Astrocyte (in vitro differentiated cells and primary cell): ENCODE measurements around the gene ZNF48. TPM values are rescaled to one million over a fixed set of nuclear protein-coding genes. Genes with fewer than 3 reads are reported as not detected.

Experiments
- DNase-seq: peaks from one replicate; pipeline ENCODE4 v3.0.0-alpha.2; 2010; ENCODE audit warnings: low read depth
- FAIRE-seq: peaks from 2 replicates; lab custom pipeline; 2011; peaks lifted over from hg19 to GRCh38; lab: Jason Lieb, UNC
- H2AFZ ChIP-seq: 2 replicates; pipeline ENCODE4 v1.6.0; 2012; ENCODE audit warnings: low read depth, low read length, inconsistent platforms
- H3K27ac ChIP-seq: 2 replicates; pipeline ENCODE4 v1.5.1; 2011; ENCODE audit warnings: low read depth, low read length, inconsistent platforms
- H3K27me3 ChIP-seq: 2 replicates; pipeline ENCODE4 v1.6.0; 2011; ENCODE audit warnings: low read length, inconsistent platforms; ENCODE audit not compliant: insufficient read depth
- H3K36me3 ChIP-seq: 2 replicates; pipeline ENCODE4 v1.5.1; 2011; ENCODE audit warnings: low read length, inconsistent platforms; ENCODE audit not compliant: insufficient read depth
- H3K4me1 ChIP-seq: 2 replicates; pipeline ENCODE4 v1.5.1; 2011; ENCODE audit warnings: low read length, inconsistent platforms; ENCODE audit not compliant: insufficient read depth
- H3K4me2 ChIP-seq: 2 replicates; pipeline ENCODE4 v1.6.0; 2012; ENCODE audit warnings: low read length, inconsistent platforms
- H3K4me3 ChIP-seq: 2 replicates; pipeline ENCODE4 v1.5.1; 2011; ENCODE audit warnings: low read depth, mild to moderate bottlenecking, low read length, inconsistent platforms; ENCODE audit not compliant: insufficient read depth
- H3K79me2 ChIP-seq: 2 replicates; pipeline ENCODE4 v1.6.0; 2012; ENCODE audit warnings: mild to moderate bottlenecking, low read length, inconsistent platforms; ENCODE audit not compliant: insufficient read depth
- H3K9ac ChIP-seq: 2 replicates; pipeline ENCODE4 v1.6.0; 2012; ENCODE audit warnings: mild to moderate bottlenecking, low read length, inconsistent platforms
- H3K9me3 ChIP-seq: 2 replicates; pipeline ENCODE4 v1.5.1; 2012; ENCODE audit warnings: low read depth, mild to moderate bottlenecking, low read length, inconsistent platforms; ENCODE audit not compliant: insufficient read depth
- H4K20me1 ChIP-seq: 2 replicates; pipeline ENCODE4 v1.6.0; 2012; ENCODE audit warnings: low read length, inconsistent platforms; ENCODE audit not compliant: insufficient read depth
- H3K27ac Mint-ChIP-seq: one replicate; pipeline ENCODE4 v1.8.0; 2021; ENCODE audit warnings: mild to moderate bottlenecking, mixed read lengths; ENCODE audit not compliant: unreplicated experiment
- H3K27me3 Mint-ChIP-seq: one replicate; pipeline ENCODE4 v1.8.0; 2021; ENCODE audit warnings: low read depth, mixed read lengths; ENCODE audit not compliant: unreplicated experiment
- H3K36me3 Mint-ChIP-seq: one replicate; pipeline ENCODE4 v1.8.0; 2021; ENCODE audit warnings: low read depth, mixed read lengths; ENCODE audit not compliant: unreplicated experiment
- H3K4me1 Mint-ChIP-seq: one replicate; pipeline ENCODE4 v1.8.0; 2021; ENCODE audit warnings: low read depth, mixed read lengths; ENCODE audit not compliant: unreplicated experiment
- H3K4me3 Mint-ChIP-seq: one replicate; pipeline ENCODE4 v1.8.0; 2021; ENCODE audit warnings: mild to moderate bottlenecking, moderate library complexity, mixed read lengths; ENCODE audit not compliant: unreplicated experiment
- H3K9me3 Mint-ChIP-seq: one replicate; pipeline ENCODE4 v1.8.0; 2021; ENCODE audit warnings: mild to moderate bottlenecking, mixed read lengths; ENCODE audit not compliant: unreplicated experiment
- EZH2 ChIP-seq: IDR thresholded peaks from 2 replicates; pipeline ENCODE4 v1.6.1; 2012; ENCODE audit warnings: mild to moderate bottlenecking, low read length, inconsistent platforms; ENCODE audit not compliant: insufficient read depth
- total RNA-seq: library from RNA; stranded (reverse); gene quantifications from 2 replicates; pipeline ENCODE4 v1.2.1, GENCODE V29; 2021
- TF ChIP-seq, protein P1 (sequence below): IDR thresholded peaks from 2 replicates; pipeline ENCODE4 v1.5.1; 2011; ENCODE audit warnings: low read depth, mild to moderate bottlenecking, inconsistent platforms, low read length, moderate library complexity; ENCODE audit not compliant: insufficient read depth

Gene ZNF48
- total RNA-seq, 1 donor from 2014 or later = 19.5 TPM

DNA sequence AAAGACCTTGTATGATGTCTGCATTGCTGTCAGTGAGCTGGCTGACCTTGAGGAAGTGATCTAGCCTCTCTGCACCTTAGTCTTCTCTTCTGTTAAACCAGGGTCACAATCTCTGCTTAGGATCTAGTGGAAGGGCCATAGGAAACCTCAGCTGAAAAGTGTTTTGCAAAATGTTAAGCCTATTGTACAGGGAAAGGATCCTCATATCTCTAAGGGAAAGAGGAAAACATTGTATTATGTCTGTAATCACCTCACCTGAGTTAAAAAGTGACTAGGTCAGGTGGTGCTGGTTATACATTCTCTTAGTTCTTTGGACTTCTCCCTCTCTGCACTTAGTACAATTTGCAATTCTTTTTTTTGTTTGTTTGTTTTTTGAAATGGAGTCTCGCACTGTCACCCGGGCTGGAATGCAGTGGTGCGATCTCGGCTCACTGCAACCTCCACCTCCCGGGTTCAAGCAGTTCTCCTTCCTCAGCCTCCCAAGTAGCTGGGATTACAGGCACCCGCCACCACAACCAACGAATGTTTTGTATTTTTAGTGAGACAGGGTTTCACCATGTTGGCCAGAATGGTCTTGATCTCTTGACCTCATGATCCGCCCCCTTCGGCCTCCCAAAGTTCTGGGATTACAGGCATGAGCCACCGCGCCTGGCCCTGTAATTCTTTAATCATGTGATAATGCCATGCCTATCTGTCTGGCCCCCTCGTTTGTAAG lies 52.4 kb downstream of the ZNF48 start:
- H3K4me1 Mint-ChIP-seq = peaks cover 14% of the 10 kb centered on the region
- FAIRE-seq = no peak
- TF ChIP-seq EZH2 = no peak
- TF ChIP-seq, protein P1, sequence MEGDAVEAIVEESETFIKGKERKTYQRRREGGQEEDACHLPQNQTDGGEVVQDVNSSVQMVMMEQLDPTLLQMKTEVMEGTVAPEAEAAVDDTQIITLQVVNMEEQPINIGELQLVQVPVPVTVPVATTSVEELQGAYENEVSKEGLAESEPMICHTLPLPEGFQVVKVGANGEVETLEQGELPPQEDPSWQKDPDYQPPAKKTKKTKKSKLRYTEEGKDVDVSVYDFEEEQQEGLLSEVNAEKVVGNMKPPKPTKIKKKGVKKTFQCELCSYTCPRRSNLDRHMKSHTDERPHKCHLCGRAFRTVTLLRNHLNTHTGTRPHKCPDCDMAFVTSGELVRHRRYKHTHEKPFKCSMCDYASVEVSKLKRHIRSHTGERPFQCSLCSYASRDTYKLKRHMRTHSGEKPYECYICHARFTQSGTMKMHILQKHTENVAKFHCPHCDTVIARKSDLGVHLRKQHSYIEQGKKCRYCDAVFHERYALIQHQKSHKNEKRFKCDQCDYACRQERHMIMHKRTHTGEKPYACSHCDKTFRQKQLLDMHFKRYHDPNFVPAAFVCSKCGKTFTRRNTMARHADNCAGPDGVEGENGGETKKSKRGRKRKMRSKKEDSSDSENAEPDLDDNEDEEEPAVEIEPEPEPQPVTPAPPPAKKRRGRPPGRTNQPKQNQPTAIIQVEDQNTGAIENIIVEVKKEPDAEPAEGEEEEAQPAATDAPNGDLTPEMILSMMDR = no peak
- Histone ChIP-seq H3K4me1 (peaks cover 12% of the 10 kb centered on the region), H3K9ac (no peak overlapping the region), H3K79me2 (peaks cover 15% of the 10 kb centered on the region), H3K4me2 (no peak overlapping the region), H2AFZ (no peak overlapping the region), H3K27ac (no peak overlapping the region), H3K36me3 (no peaks in the 10 kb centered on the region), H3K4me3 (no peak overlapping the region), H4K20me1 (no peaks in the 10 kb centered on the region), H3K27me3 (no peaks in the 10 kb centered on the region), H3K9me3 (no peaks in the 10 kb centered on the region)
- no peak overlapping the region for H3K4me3 Mint-ChIP-seq
- H3K9me3 Mint-ChIP-seq = peaks cover 7% of the 10 kb centered on the region
- H3K36me3 Mint-ChIP-seq = peaks cover 16% of the 10 kb centered on the region
- no peak overlapping the region for H3K27ac Mint-ChIP-seq
- H3K27me3 Mint-ChIP-seq = no peaks in the 10 kb centered on the region
- DNase-seq = no peak

DNA sequence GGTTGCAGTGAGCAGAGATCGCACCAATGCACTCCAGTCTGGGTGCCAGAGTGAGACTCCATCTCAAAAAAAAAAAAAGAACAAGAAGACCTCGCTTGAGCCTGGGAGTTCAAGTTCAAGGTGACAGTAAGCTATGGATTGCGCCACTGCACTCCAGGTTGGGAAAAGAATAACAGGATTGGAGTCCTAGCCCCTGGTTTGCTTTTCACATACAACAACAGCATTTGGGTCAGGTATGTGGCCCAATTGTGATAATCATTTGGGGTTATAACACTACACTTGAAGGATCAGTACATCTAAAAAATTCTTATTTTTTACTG lies 53.9 kb downstream of the ZNF48 start:
- H3K79me2 ChIP-seq = peaks cover 13% of the 10 kb centered on the region
- TF ChIP-seq, protein P1 = no peak
- no peak for TF ChIP-seq EZH2
- Mint-ChIP-seq H3K4me3 (no peak overlapping the region), H3K27me3 (peaks cover 3% of the 10 kb centered on the region), H3K36me3 (peaks cover 7% of the 10 kb centered on the region), H3K9me3 (peaks cover 7% of the 10 kb centered on the region), H3K4me1 (peaks cover 9% of the 10 kb centered on the region), H3K27ac (no peak overlapping the region)
- H4K20me1 ChIP-seq = no peaks in the 10 kb centered on the region
- no peak for FAIRE-seq
- H3K4me3 ChIP-seq = no peak overlapping the region
- DNase-seq = no peak
- H3K27me3 ChIP-seq = no peaks in the 10 kb centered on the region
- H3K27ac ChIP-seq = no peak overlapping the region
- peaks cover 12% of the 10 kb centered on the region for H3K4me1 ChIP-seq
- no peaks in the 10 kb centered on the region for H3K36me3 ChIP-seq
- no peak overlapping the region for H3K9ac ChIP-seq
- no peak overlapping the region for H2AFZ ChIP-seq
- no peak overlapping the region for H3K4me2 ChIP-seq
- no peaks in the 10 kb centered on the region for H3K9me3 ChIP-seq

Other genes starting within 250 kb of the ZNF48 start
- 3.1 and 4.0 TPM in 2 replicates for gene CORO1A, start 211.8 kb upstream of the ZNF48 start, total RNA-seq
- 125 and 149 TPM in 2 replicates for gene BOLA2B, start 201.8 kb upstream of the ZNF48 start, total RNA-seq
- 10.9 and 14.5 TPM in 2 replicates for gene SLX1A, start 201.5 kb upstream of the ZNF48 start, total RNA-seq
- gene SULT1A3, start 196.2 kb upstream of the ZNF48 start, total RNA-seq = 8.6 and 11.9 TPM in 2 replicates
- 7.7 and 12.3 TPM in 2 replicates for gene NPIPB13, start 146.9 kb upstream of the ZNF48 start, total RNA-seq
- gene CD2BP2, start 40.1 kb upstream of the ZNF48 start, total RNA-seq = 58.8 TPM in 2 replicates
- 50.3 and 50.8 TPM in 2 replicates for gene TBC1D10B, start 24.9 kb upstream of the ZNF48 start, total RNA-seq
- not detected in 2 replicates for gene MYL11, start 20.6 kb upstream of the ZNF48 start, total RNA-seq
- gene SEPTIN1, start 12.9 kb upstream of the ZNF48 start, total RNA-seq = 0.48 and 0.96 TPM in 2 replicates
- 13.9 and 15.5 TPM in 2 replicates for gene ZNF771, start 12.2 kb downstream of the ZNF48 start, total RNA-seq
- gene DCTPP1, start 34.6 kb downstream of the ZNF48 start, total RNA-seq = 31.0 and 36.5 TPM in 2 replicates
- gene SEPHS2, start 50.5 kb downstream of the ZNF48 start, total RNA-seq = 37.0 and 38.2 TPM in 2 replicates
- gene ITGAL, start 77.3 kb downstream of the ZNF48 start, total RNA-seq = 0.23 TPM in 1 of 2 replicates, not detected in the other
- gene ZNF768, start 131.1 kb downstream of the ZNF48 start, total RNA-seq = 23.1 and 26.6 TPM in 2 replicates
- gene ZNF747, start 139.4 kb downstream of the ZNF48 start, total RNA-seq = 5.2 and 6.6 TPM in 2 replicates
- 6.9 and 8.5 TPM in 2 replicates for gene ZNF764, start 163.0 kb downstream of the ZNF48 start, total RNA-seq
- 5.4 and 5.9 TPM in 2 replicates for gene ZNF688, start 176.3 kb downstream of the ZNF48 start, total RNA-seq
- 9.3 and 9.7 TPM in 2 replicates for gene ZNF785, start 190.3 kb downstream of the ZNF48 start, total RNA-seq
- 7.5 and 7.9 TPM in 2 replicates for gene ZNF689, start 215.0 kb downstream of the ZNF48 start, total RNA-seq